ENCODE measurements around the gene DCUN1D1. TPM values are rescaled to one million over a fixed set of nuclear protein-coding genes. Genes with fewer than 3 reads are reported as not detected.

The DCUN1D1 gene
- total and polyA plus RNA-seq, 2 of the 13 experiments (the other 11 are each of a cell fraction or from before 2014, with no cell fraction given), result 10.5 to 39.7 TPM

DNA sequence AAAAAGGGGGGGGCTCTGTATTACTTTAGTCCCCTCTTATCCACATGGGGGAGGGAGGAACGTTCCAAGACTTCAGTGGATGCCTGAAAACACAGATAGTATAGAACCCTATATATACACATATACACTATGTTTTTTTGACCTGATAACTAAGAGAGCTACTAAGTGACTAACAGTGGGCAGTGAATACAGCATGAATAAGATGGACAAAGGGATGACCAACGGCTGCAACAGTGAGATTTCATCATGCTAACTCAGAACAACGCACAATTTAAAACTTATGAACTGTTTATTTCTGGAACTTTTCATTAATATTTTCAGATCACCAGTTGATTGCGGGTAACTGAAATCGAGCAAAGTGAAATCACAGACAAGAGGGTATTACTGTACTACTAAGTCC is 7.3 kb downstream of the DCUN1D1 start:
- no peak for DNase-seq (ENCODE audit: low spot score)
- H3K4me2 ChIP-seq (ENCODE audit: low read depth, low read length), result no peak overlapping the region
- H3K4me3 ChIP-seq (replicated peaks in 1 of 3; ENCODE audit: insufficient read depth in 1 of 3, low read depth in 2 of 3, low read length in 3 of 3), result no peak overlapping the region
- intact Hi-C loops (cut with micrococcal nuclease; ENCODE audit: unreplicated experiment) (loop anchor here (10.0 kb wide), 1 partner anchor 258 kb away; no protein-coding TSS in a partner anchor), in situ Hi-C loops (cut with HindIII; ENCODE audit: extremely low pct_ligation_motif_present, low pct_unique_long_range_greater_than_20kb) (no loop called here)
- no peak overlapping the region for H2AFZ ChIP-seq (ENCODE audit: low read length)
- ChIA-PET POLR2A (no interaction called here), CTCF (ENCODE audit: low intra/inter-chr PET ratio, low total read pairs) (no interaction called here)
- H3K27ac ChIP-seq (ENCODE audit: extremely low read length, insufficient read depth, low read length), result no peak overlapping the region
- no peak overlapping the region for H3K9ac ChIP-seq (ENCODE audit: insufficient read depth, low read depth, low read length)
- WGBS (ENCODE audit: low lambda C conversion rate), result 99% methylated on average over 5 of the region's 5 CpGs
- H3K79me2 ChIP-seq (ENCODE audit: insufficient read depth, low read length), result peaks cover 73% of the 10 kb centered on the region
- H3K27me3 ChIP-seq (ENCODE audit: control insufficient read depth in 1 of 2, insufficient read depth in 2 of 2, low read length in 2 of 2), result 0 out of 5 replicates have a peak, but pooled peaks cover 0 to 1% of the 10 kb centered on the region in 2 experiments
- peaks cover 42% of the 10 kb centered on the region for H3K4me1 ChIP-seq (ENCODE audit: insufficient read depth, low read length)
- TF ChIP-seq ZNF879 (CRISPR knock-in tag; IDR thresholded peaks at IDR 0.05), result no peak
- TF ChIP-seq, protein P1, sequence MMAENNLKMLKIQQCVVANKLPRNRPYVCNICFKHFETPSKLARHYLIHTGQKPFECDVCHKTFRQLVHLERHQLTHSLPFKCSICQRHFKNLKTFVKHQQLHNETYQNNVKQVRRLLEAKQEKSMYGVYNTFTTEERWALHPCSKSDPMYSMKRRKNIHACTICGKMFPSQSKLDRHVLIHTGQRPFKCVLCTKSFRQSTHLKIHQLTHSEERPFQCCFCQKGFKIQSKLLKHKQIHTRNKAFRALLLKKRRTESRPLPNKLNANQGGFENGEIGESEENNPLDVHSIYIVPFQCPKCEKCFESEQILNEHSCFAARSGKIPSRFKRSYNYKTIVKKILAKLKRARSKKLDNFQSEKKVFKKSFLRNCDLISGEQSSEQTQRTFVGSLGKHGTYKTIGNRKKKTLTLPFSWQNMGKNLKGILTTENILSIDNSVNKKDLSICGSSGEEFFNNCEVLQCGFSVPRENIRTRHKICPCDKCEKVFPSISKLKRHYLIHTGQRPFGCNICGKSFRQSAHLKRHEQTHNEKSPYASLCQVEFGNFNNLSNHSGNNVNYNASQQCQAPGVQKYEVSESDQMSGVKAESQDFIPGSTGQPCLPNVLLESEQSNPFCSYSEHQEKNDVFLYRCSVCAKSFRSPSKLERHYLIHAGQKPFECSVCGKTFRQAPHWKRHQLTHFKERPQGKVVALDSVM (CRISPR knock-in tag; IDR thresholded peaks at IDR 0.05), result no peak
- no peak for TF ChIP-seq ZNF234 (CRISPR knock-in tag; conservative IDR thresholded peaks at IDR 0.05)
- no peak for TF ChIP-seq ZNF343 (CRISPR knock-in tag; IDR thresholded peaks at IDR 0.05)
- no peak for TF ChIP-seq ZNF615 (CRISPR knock-in tag; IDR thresholded peaks at IDR 0.05; ENCODE audit: borderline replicate concordance)
- TF ChIP-seq ZNF616 (CRISPR knock-in tag; IDR thresholded peaks at IDR 0.05; ENCODE audit: low read depth), result no peak
- TF ChIP-seq PTBP1 (IDR thresholded peaks at IDR 0.05; ENCODE audit: low read depth, low read length, poor library complexity, severe bottlenecking), result no peak
- TF ChIP-seq GTF2F1 (IDR thresholded peaks at IDR 0.05; ENCODE audit: low read length), result no peak
- no peak for TF ChIP-seq HDAC6 (IDR thresholded peaks at IDR 0.05; ENCODE audit: low read depth, low read length)
- TF ChIP-seq ZNF558 (CRISPR knock-in tag; IDR thresholded peaks at IDR 0.05; ENCODE audit: borderline replicate concordance), result no peak
- TF ChIP-seq SOX6 (IDR thresholded peaks at IDR 0.05), result no peak
- no peak for TF ChIP-seq SOX6 (CRISPR knock-in tag; IDR thresholded peaks at IDR 0.05)
- TF ChIP-seq, protein P2, sequence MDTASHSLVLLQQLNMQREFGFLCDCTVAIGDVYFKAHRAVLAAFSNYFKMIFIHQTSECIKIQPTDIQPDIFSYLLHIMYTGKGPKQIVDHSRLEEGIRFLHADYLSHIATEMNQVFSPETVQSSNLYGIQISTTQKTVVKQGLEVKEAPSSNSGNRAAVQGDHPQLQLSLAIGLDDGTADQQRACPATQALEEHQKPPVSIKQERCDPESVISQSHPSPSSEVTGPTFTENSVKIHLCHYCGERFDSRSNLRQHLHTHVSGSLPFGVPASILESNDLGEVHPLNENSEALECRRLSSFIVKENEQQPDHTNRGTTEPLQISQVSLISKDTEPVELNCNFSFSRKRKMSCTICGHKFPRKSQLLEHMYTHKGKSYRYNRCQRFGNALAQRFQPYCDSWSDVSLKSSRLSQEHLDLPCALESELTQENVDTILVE (CRISPR knock-in tag; IDR thresholded peaks at IDR 0.05), result no peak
- TF ChIP-seq, protein P3, sequence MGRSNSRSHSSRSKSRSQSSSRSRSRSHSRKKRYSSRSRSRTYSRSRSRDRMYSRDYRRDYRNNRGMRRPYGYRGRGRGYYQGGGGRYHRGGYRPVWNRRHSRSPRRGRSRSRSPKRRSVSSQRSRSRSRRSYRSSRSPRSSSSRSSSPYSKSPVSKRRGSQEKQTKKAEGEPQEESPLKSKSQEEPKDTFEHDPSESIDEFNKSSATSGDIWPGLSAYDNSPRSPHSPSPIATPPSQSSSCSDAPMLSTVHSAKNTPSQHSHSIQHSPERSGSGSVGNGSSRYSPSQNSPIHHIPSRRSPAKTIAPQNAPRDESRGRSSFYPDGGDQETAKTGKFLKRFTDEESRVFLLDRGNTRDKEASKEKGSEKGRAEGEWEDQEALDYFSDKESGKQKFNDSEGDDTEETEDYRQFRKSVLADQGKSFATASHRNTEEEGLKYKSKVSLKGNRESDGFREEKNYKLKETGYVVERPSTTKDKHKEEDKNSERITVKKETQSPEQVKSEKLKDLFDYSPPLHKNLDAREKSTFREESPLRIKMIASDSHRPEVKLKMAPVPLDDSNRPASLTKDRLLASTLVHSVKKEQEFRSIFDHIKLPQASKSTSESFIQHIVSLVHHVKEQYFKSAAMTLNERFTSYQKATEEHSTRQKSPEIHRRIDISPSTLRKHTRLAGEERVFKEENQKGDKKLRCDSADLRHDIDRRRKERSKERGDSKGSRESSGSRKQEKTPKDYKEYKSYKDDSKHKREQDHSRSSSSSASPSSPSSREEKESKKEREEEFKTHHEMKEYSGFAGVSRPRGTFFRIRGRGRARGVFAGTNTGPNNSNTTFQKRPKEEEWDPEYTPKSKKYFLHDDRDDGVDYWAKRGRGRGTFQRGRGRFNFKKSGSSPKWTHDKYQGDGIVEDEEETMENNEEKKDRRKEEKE (IDR thresholded peaks at IDR 0.05), result no peak
- TF ChIP-seq SPEN (CRISPR knock-in tag; IDR thresholded peaks at IDR 0.05; ENCODE audit: low read depth), result no peak
- no peak for FAIRE-seq
- H3K36me3 ChIP-seq (replicated peaks in 1 of 2; ENCODE audit: control insufficient read depth in 1 of 2, insufficient read depth in 2 of 2, low read length in 2 of 2), result no peaks in the 10 kb centered on the region
- no peaks in the 10 kb centered on the region for H3K9me3 ChIP-seq (ENCODE audit: low read length)
- no TSS peak for BruUV-seq (replicated peaks)
- H4K20me1 ChIP-seq (ENCODE audit: insufficient read depth, low read length), result no peaks in the 10 kb centered on the region; the same call in 1 of the 2 replicates
- ATAC-seq, result no peak
